Neural crest cell (in vitro differentiated cells): Measurements from ENCODE around the gene OST4. TPM values are rescaled to one million over a fixed set of nuclear protein-coding genes. Genes with fewer than 3 reads are reported as not detected.
"Not testable (repeated sequence)": the region's sequence is repeated elsewhere in the genome, so short reads cannot be mapped to it uniquely, and the experiment has no call there.

Experiments
- DNase-seq: peaks from one replicate; pipeline ENCODE4 v3.0.0; 2021; ENCODE audit warnings: low read depth, mixed read lengths, low spot score
- H3K27ac Mint-ChIP-seq: one replicate; pipeline ENCODE4 v1.8.0; 2021; ENCODE audit warnings: mild to moderate bottlenecking, mixed read lengths; ENCODE audit not compliant: unreplicated experiment
- H3K27me3 Mint-ChIP-seq: 2 replicates; pipeline ENCODE4 v1.8.0; 2021; ENCODE audit warnings: low read depth, mild to moderate bottlenecking, mixed read lengths
- H3K36me3 Mint-ChIP-seq: 2 replicates; pipeline ENCODE4 v1.8.0; 2021; ENCODE audit warnings: low read depth, mild to moderate bottlenecking, mixed read lengths
- H3K4me1 Mint-ChIP-seq: 2 replicates; pipeline ENCODE4 v1.8.0; 2021; ENCODE audit warnings: mixed read lengths
- H3K4me3 Mint-ChIP-seq: one replicate; pipeline ENCODE4 v1.8.0; 2021; ENCODE audit warnings: mild to moderate bottlenecking, mixed read lengths
- H3K9me3 Mint-ChIP-seq: 2 replicates; pipeline ENCODE4 v1.8.0; 2021; ENCODE audit warnings: mixed read lengths
- total RNA-seq: library from RNA; stranded (reverse); gene quantifications from 2 replicates; pipeline ENCODE4 v1.2.1, GENCODE V29; 2021
- TF ChIP-seq, protein P1 (sequence below): fragments of 200-600 bp; sonication (generic); conservative IDR thresholded peaks from 2 replicates; pipeline ENCODE4 v1.5.0; 2021; ENCODE audit warnings: antibody characterized with exemption, mild to moderate bottlenecking

OST4 gene
- total RNA-seq, 1 donor from 2014 or later = 232 TPM

DNA sequence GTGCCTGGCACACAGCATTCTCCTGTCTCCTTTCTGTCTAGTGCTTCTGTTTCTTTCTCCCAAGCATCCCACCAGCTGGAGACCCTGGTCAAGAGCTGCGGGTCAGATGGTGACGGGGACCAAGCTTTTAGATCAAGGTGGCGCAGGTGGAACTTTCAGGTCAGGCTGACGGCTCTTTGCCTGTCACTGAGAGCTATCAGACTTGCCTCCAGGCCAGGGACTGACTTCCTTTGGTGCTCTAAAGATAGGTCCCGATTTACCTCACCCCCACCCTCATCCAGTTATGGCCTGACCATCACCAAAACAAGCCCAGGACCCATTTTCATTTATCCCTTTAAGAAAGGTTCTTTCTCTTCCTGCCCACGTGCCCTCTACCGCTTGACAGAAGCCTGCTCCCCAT lies 5.8 kb upstream of the OST4 start:
- Mint-ChIP-seq H3K27me3 (peaks cover 3% of the 10 kb centered on the region), H3K9me3 (no peaks in the 10 kb centered on the region), H3K36me3 (no peaks in the 10 kb centered on the region), H3K4me1 (peaks cover 68% of the 10 kb centered on the region), H3K4me3 (peak overlapping the region; percentile 21), H3K27ac (peak overlapping the region; percentile 60)
- DNase-seq = no peak
- TF ChIP-seq, protein P1, sequence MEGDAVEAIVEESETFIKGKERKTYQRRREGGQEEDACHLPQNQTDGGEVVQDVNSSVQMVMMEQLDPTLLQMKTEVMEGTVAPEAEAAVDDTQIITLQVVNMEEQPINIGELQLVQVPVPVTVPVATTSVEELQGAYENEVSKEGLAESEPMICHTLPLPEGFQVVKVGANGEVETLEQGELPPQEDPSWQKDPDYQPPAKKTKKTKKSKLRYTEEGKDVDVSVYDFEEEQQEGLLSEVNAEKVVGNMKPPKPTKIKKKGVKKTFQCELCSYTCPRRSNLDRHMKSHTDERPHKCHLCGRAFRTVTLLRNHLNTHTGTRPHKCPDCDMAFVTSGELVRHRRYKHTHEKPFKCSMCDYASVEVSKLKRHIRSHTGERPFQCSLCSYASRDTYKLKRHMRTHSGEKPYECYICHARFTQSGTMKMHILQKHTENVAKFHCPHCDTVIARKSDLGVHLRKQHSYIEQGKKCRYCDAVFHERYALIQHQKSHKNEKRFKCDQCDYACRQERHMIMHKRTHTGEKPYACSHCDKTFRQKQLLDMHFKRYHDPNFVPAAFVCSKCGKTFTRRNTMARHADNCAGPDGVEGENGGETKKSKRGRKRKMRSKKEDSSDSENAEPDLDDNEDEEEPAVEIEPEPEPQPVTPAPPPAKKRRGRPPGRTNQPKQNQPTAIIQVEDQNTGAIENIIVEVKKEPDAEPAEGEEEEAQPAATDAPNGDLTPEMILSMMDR = no peak

DNA sequence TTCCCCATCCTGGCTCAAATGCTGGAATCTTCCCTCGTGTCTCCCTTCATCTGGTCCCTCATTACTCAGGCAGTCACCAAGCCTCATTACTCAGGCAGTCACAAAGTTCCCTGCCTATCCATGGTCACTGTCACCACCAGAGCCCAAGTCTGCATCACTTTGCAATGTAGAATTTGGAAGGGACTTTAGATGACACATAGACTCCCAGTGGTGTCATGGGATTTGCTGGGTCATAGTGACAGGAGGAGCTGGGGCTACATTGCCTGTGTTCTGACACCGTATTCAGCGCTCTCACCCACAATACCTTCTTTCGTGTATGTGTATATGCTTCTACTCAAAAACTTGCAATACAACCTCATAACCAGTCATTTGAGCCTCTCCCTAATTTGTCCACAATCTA lies 4.9 kb upstream of the OST4 start:
- no peaks in the 10 kb centered on the region for H3K9me3 Mint-ChIP-seq
- peaks cover 66% of the 10 kb centered on the region for H3K4me1 Mint-ChIP-seq

DNA sequence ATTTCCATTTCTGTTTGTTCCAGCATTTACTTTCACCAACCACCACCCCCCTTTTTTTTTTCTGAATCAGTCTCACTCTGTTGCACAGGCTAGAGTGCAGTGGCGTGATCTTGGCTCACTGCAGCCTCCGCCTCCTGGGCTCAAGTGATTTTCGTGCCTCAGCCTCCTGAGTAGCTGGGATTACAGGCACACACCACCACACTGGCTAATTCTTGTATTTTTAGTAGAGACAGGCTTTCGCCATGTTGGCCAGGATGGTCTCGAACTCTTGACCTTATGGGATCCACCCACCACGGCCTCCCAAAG lies 4.1 kb upstream of the OST4 start:
- H3K27ac Mint-ChIP-seq = peak overlapping the region; percentile 43
- H3K4me3 Mint-ChIP-seq = peak overlapping the region; percentile 70
- not testable (repeated sequence) for DNase-seq, H3K27me3 Mint-ChIP-seq, H3K9me3 Mint-ChIP-seq, H3K36me3 Mint-ChIP-seq
- H3K4me1 Mint-ChIP-seq = peaks cover 66% of the 10 kb centered on the region

More for the DNA sequence above, 4.9 kb upstream of the OST4 start:
- H3K36me3 Mint-ChIP-seq = no peaks in the 10 kb centered on the region
- H3K27me3 Mint-ChIP-seq = peaks cover 2% of the 10 kb centered on the region
- TF ChIP-seq, protein P1 = no peak
- no peak for DNase-seq
- H3K4me3 Mint-ChIP-seq = peak overlapping the region; percentile 21
- H3K27ac Mint-ChIP-seq = no peak overlapping the region

DNA sequence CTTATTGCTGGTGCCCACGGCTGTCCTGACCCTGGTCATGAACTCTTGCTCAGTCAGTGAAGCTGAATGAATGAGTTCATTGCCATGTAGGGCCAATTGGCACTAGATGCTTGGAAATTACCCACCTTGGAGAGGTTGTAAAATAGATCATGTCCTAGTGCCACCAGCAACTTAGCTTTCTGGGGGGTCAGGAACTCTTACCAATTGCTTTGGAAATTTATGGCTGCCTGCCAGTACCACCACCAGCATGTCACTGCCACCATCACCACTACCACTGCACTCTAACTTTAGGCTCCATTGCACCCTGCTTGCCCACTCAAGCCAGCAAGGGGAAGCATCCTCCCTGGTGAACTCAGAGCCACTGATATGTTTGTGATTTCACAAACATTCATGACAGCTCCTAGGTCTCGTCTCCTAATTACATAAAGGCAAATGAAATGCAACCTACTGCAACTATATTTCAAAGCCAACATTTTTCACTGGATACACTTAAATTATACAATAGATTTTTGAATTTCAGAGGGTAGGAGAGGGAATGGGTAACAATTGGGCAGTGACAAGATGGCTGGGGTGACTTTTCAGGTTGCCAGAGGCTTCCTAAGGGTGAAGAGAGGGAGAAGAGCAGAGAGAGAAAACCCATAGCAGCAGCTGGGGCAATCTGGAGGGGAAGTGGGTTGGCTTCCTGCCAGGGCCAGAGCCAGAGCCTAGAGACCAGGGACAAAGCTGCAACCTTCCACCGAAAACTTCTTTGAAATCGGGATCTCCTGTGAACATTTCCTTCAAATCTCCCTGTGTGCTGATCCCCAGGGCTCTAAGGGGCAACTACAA lies 3.5 kb upstream of the OST4 start:
- H3K9me3 Mint-ChIP-seq = no peaks in the 10 kb centered on the region
- H3K4me1 Mint-ChIP-seq = peaks cover 67% of the 10 kb centered on the region
- peak overlapping the region; percentile 45 for H3K27ac Mint-ChIP-seq
- H3K27me3 Mint-ChIP-seq = no peaks in the 10 kb centered on the region
- peak overlapping the region; percentile 70 for H3K4me3 Mint-ChIP-seq
- TF ChIP-seq, protein P1 = no peak
- DNase-seq = no peak
- no peaks in the 10 kb centered on the region for H3K36me3 Mint-ChIP-seq

GRCh38 chr2:27073782-27074181 lies 2.3 kb upstream of the OST4 start:
- Mint-ChIP-seq H3K36me3 (no peaks in the 10 kb centered on the region), H3K4me1 (peaks cover 66% of the 10 kb centered on the region), H3K4me3 (peak overlapping the region; percentile 32), H3K27me3 (no peaks in the 10 kb centered on the region), H3K27ac (no peak overlapping the region), H3K9me3 (no peaks in the 10 kb centered on the region)
- TF ChIP-seq, protein P1 = no peak
- no peak for DNase-seq

GRCh38 chr2:27072920-27073319 lies 1.5 kb upstream of the OST4 start:
- TF ChIP-seq, protein P1 = no peak
- H3K27ac Mint-ChIP-seq = peak overlapping the region; percentile 73
- no peaks in the 10 kb centered on the region for H3K36me3 Mint-ChIP-seq
- no peaks in the 10 kb centered on the region for H3K9me3 Mint-ChIP-seq
- peak overlapping the region; percentile 91 for H3K4me3 Mint-ChIP-seq
- DNase-seq = no peak
- peaks cover 57% of the 10 kb centered on the region for H3K4me1 Mint-ChIP-seq
- H3K27me3 Mint-ChIP-seq = no peaks in the 10 kb centered on the region
